Stimulated activated CD4-positive, alpha-beta T cell treated with anti-CD3 and anti-CD28 coated beads, TNF-alpha, amount 100 ng/mL, for 1 hour (primary cell): ENCODE data around the gene AIP.
"Not testable (repeated sequence)": the region's sequence is repeated elsewhere in the genome, so short reads cannot be mapped to it uniquely, and the experiment has no call there.

Experiments
- DNase-seq, 3 donors: peaks; one replicate each; pipeline ENCODE4 v3.0.0-alpha.2; 2020; ENCODE audit warnings: low read depth in 3 of 3, low spot score in 1 of 3

AIP gene

DNA sequence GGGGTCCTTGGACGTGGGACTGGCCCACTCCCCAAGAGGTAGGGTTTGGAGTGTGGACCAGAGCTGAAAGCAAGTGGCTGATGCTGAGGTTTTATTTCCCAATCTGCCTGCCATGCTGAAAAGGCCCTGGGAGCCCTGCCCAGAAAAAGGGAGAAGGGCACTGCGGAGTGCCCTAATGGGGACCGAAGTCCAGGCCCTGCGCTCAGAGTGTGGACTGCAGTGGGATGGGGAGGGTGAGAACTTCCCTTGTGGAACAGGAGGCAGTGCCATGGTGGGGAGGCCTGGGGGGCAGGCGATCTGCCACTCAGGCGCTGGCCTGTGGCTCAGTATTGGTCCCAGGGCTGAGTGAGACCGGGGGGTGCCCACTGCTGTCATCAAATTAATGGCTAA is 34.6 kb upstream of the AIP start:
- DNase-seq, result no peak

DNA sequence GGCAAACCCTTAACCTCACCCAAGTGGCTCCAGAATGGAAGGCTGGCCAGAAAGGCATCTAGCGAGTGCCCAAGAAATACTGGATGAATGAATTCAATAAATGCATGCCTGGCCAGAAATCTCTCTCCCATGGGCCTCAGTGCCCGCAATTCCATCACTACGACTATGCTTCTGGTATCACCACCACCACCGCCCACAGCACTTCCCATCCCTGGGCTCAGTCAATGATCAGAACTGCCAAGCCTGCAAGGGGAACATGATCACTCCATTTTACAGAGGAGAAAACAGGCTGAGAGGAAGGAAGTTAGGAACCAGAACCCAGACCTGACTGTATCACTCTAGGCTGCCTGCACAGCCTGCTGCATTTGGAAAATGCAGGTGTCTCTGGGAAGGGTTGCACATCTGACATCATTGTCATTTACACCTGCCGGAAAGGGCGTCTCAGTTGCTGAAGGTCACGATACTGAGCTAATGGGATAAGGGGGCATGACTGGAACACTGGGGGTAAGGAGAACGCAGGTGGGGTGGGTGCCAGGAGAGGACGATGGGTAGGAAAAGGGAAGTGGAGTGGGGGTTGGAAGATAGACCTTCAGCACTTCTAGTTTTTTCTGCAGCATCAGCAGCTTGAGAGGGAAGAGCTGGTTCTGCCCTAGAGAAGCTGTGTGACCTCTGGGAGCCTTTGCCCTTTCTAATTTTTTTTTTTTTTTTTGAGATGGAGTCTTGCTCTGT is 33.5 kb upstream of the AIP start:
- no peak for DNase-seq

DNA sequence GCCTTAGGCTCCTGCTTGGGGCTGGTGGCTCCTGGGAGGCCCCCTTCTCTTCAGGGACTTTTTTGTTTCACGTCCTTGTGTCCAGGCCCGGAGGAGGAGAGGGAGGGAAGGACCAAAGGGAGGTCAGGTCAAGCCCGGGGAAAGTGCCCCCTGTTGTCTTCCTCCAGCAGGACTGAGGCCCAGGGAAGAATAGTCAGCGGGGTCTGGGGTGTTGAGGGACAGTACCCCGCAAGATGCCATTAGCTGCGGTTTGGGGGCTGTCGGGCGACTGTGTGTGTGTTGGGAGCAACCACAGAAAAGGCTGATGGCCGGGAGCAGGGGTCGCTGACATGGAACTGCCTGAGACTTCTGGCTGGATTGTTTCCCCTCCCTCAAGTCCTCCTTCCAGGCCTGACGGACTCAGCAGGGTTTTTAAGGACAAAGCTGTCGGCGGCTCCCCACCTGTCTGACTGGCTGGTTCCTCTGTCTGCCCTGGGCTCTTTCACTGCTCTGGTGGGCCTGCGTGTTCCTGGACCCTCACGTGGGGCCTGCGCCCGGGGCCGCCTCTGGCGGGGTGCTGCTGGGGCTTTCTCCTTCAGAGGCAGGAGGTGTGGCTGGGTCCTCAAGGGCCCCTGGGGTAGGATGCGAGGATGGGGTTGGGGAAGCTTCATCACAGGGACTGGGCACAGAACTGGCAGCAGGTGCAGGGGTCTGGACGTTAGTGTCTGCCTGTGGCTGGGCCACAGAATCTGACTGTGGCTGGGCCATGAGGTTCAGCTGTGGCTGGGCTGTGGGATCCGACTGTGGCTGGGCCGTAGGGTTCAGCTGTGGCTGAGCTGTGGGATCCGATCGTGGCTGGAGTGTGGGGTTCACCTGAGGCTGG is 31.8 kb upstream of the AIP start:
- no peak for DNase-seq

DNA sequence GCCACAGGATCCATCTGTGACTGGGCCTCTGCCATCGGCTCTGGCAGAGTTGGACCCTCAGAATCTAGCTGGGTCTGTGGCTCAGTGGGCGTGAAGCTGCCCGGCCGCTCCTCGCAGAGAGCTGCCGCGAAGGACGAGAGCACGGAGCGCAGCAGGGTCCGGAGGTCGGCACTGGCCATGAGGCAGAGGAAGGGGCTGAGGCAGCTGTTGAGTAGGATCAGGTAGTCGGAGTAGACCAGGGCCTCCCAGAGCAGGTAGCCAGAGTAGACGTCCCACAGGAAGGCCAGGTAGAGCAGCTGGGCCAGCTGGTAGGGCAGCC is 31.2 kb upstream of the AIP start:
- DNase-seq, result no peak

DNA sequence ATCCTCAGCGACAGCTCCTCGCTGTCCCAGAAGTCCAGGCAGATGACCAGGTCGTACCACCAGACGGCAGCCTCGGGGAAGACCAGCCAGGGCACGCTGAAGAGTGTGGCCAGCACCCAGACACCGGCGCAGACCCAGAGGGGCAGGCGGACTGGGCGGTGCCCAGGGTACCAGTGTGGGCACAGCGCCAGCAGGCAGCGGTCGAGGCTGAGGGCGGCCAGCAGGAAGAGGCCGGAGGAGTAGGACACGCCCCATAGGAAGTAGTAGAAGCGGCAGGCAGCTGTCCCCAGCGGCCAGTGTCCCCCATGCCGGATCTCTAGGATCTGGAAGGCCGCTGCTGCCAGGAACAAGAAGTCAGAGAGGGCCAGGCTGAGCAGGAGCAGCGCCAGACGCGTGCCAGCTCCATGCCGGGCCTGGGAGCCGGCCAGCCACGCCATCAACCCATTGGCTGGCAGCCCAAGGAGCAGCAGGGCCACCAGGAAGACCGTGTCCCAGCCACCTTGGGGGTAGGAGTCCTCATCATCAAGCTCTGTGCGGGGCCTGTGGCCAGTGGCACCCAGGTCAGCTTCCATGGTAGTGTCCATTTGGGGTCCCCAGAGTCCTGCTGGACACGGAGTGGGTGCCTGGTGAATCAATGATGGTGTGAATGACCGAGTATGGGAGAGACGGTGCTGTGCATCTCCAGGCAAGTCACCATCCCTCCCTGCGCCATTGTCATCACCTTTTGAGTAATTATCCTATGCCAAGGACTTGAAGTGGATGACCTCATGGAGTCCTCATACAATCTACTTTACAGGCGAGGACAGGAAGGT is 30.5 kb upstream of the AIP start, which contains the start of gene GPR152:
Gene GPR152 (minus strand): TSS at position 589 of the 812 bp plus-strand sequence. CDS start 5 bp downstream, at position 584.
- no peak for DNase-seq

DNA sequence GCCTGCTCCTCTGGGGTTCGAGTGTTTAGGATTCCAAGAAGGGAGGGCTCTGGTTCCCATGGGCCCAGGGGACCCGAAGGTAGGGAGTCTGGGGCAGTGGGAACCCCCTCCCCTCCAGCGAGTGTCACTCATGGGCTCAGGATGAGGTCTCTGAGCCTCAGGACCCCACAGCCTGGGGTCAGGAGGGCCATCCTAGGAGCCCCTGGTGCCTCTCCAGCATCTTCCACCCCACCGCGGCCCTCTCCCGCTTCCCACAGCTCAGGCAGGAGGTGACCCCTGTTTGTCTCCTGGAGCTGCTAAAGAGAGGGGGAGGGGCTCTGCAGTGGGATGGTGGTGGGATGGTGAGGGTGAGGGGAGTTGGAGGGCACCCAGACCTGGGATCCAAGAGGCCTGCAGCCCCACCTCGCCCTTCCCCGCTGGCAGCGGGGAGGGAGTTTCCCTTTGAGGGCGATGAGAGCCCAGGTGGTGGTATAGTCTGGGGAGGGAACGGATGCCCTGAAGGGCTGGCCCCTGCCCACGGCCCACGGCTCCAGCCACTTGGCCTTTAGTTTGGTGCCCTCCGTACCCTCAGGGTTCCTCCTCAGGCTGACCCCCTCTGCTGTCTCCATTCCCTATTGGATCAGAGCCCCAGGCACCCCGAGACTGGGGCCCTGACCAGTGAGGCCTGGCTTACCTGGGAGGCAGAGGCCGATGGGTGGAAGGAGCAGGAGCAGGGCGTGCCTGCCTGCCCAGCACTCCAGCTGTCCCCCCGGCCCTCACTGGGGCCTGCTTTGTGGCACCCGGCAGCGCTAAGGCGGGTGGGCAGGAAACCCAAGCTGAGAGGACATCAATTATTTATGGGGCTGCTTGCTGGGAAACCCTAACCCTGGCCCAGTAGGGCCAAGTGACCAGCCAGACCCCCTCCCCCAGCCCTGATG is 28.8 kb upstream of the AIP start:
- DNase-seq, result no peak

DNA sequence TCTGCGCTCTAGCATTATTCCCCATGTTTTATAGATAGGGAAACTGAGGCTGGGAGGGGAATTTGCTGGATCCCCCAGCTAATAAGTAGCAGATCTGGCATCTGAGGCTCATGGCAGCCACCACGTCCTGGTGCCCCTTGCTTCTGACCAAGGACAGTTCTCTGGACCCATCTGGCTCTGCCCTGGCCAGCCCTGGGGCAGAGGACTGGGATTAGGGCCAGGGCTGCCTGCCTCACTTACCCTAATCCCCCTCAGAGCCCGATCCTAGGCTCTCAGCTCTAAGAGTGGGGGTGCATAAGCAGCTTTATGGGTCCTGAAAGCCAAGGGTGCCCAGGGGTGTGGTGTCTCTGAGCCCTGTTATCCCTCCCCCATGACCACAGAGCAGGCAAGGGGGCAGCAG is 27.8 kb upstream of the AIP start, which contains the start of gene CABP4:
Gene CABP4 (plus strand): TSS at position 301 of the 400 bp plus-strand sequence. CDS start 70 bp downstream, at position 371.
- no peak for DNase-seq

DNA sequence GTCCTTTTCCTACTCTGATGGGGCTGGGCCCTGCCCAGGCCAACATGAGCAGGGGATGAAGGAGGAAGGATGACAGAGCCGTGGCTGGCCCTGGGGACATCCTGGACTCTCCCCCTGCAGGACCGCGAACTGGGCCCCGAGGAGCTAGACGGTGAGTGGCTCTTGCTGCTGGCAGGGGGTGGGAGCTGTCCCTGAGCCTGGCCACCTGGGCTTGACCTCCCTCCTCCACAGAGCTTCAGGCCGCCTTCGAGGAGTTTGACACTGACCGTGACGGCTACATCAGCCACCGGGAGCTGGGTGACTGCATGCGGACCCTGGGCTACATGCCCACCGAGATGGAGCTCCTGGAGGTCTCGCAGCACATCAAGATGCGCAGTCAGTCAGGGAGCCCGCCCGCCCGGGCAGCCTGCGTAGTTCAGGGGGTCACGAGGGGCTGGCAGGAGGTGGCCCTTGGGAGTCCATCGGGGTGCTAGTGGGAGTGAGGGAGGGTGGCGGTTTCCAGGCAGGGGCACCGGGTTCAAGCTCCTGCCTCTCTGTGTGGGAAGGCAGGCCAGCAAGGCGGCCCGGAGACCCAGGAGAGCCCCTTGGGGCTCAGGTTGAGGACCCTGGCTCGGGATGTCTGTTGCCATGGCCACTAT is 26.6 kb upstream of the AIP start:
- DNase-seq, result no peak

DNA sequence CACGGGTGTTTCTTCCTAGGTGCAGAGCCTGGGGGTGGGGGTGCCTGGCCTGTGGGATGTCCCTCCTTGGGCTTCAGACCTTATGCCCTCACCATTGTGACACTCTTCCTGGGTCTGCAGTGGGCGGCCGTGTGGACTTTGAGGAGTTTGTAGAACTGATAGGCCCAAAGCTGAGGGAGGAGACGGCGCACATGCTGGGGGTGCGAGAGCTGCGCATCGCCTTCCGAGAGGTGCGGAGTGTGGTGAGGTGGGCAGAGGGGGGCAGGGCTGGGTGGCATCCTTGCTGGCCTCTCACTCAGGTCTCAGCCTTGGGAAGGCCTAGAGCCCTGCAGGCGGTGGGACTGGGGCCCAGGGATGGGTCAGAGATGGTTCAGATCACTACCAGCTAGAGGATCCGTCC is 25.4 kb upstream of the AIP start:
- no peak for DNase-seq

DNA sequence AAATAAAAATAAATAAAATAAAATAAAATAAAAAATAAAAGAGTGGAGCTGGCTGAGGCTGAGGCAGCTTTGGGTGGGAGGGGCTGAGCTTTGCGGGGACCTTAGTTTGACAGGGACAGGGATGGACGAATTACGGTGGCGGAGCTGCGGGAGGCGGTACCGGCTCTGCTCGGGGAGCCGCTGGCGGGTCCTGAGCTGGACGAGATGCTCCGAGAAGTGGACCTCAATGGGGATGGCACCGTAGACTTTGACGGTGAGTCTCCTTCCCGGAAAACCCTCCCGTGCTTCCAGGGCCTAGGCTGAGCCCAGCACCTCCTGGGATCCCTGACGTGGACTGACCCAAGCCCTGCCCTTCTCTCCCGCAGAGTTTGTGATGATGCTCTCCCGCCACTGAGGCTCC is 24.6 kb upstream of the AIP start:
- no peak for DNase-seq

DNA sequence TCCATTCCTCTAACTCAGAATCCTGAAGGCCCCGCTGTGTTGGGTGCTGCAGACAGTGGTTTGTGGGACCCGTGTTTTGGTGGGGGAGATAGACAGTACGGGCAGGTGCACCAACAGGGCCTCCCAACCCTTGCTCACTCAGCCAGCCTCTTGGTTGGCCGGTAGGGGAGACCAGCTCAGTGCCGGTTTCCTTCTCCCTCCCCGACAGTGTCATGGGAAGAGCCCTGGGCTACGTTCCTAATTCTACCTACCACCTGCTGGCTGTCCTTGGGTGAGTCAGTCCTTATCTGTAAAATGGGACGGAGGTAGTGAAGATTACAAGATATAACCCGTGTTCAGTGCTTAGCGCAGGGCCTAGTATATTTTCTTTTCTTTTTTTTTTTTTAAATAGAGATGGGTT is 19.6 kb upstream of the AIP start:
- no peak for DNase-seq

DNA sequence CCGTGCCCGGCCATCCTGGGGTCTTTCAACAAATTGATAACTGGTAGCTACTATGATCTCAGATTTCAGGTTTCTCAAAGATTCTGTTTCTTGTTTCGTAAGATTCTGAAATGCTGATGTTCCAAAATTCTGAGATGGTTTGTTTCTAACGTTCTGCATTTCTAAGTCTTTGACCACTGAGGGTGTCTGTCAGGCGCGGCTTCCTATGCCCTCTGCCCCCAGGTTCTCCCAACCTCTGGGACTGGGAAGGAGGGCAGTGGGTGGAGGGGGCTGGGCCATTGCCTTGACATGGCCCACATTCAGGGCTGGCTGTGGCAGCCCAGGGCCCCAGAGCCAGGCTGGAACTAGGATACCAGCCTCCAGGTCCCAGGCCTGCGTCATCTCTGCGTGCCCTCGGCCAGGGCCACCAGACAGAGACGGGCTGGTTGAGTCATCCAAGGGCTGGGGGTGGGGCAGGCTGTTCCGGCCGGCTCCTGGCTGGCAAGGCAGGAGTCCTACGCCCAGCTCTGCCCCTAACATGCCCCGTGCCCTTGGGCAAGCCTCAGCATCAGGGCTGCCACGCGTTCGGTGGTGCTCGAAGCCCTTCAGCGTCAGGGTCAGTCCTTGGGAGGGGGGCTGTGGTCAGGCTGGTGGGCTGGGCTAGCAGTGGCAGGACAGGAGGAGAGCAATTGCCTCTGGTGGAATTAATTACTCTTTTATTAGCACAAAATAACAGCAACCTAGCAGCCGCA is 19.0 kb upstream of the AIP start:
- DNase-seq, result no peak

DNA sequence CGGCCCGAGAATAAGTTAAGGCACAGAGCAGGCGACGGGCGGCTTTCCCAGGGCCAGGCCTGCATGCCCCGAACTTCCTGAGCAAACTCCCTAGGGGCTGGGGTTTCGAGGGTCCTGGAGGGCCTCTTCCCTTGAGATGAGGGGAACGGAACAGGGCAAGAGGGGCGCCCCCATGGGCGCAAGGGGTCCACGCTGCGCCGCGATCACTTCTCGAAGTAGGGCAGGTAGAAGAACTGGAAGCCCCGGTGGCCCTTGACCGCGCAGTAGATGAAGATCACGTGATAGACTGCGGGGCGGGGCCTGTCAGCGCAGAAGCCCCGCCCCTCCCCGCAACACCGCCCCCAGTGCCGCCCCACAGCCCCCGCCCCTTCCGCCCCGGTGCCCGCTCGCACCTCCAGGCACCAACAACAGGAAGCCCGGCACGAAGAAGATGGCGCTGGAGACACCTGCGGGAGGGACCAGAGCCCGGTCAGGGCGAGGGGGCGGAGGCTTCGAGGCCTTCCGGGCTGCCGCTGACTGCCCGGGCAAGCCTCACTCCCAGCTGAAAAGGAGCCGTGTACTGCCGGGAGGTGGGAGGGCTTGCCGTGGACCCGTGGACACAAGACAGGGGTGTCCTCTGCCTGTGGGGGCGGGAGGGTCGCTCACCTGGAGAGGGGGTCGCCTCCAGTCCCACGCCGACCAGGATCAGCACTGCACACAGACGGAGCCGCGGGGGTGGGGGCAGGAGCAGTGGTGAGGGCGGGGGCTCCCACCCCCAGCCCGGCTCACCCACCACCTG is 18.2 kb upstream of the AIP start:
- DNase-seq, result peak; percentile 86 to 89 (median 87)

DNA sequence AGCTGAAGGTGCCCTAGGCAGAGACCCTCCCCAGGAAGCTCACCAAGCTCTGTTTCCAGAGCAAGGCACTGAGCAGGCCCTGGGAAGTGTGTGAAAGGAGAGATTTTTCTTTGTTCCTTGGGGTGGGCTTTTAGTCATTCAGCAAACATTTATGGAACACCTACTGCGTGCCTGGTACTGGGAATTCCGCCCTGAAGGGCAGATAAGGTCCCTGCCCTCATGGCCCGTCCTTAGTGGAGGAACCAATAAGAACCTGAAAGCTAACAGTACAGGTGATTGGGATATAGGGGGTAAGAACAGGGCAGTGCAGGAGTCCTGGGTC is 17.7 kb upstream of the AIP start:
- DNase-seq, result no peak

DNA sequence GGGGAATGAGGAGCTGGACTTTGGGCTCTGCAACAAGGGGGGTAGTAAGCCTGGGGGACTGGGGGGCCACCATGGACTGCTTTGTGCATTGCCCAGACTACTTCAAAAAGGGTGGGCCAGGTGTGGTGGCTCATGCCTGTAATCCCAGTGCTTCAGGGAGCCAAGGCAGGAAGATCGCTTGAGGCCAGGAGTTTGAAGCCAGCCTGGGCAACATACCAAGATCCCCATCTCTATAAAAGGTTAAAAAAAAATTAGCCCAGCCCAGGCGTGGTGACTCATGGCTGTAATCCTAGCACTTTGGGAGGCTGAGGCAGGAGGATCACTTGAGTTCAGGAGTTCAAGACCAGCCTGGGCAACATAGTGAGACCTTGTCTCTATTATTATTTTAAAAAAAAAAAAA is 17.3 kb upstream of the AIP start:
- DNase-seq, result not testable (repeated sequence)

DNA sequence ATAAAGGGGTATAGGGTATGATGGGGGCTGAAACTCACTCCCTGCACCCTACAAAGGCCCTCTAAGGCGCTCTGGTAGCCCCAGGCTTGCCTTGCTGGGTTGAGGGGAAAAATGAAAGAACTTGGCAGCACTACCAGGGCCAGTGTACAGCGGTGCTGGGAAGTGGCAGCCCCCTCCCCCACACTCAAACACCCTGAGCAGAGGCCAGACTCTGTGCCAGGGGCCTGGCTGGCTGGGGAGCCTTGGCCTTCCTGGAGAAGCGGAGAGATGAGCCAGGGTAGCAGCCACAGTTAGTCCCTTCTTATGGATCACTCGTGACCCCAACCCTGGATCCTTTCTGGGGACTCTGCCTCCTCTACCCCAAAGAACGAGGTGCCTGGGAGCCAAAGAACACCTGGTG is 16.5 kb upstream of the AIP start:
- DNase-seq, result no peak

DNA sequence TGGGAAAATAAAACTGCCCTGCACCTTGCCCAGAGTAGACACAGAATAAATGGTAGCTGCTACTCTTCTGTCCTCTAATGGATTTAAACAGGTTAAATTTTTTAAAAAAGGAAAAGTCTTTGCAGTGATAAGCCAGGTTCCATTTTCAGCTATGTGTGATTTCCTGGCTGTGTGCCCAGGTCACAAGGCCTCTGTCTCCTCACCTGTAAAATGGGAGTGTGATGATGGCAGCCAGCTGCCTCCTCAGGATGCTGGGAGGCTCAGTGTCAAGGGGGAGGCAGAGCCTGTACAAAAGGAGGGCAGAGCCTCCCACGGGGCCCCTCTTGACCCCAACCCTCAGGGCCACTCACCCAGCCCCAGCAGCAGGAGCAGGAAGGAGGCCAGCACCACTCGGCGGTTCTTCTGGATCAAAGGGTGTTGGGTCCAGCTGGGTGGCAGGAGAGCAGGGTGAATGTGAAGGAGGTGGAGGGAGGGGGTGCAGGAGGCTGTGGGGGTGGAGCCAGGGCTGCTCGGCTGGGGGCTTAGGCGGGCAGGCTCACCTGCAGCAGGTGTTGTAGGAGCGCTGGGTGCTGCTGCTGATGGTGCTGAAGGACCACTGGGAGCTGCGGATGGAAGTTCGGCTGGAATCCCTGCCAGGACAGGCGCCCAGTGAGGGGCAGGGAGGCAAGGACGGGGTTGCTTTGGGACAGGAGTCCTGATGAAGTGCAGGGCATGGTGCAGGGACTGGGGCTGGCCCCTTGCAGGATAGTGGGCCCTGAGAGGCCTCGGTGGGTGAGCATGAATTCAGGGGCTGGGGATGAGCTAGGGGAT is 15.7 kb upstream of the AIP start:
- DNase-seq, result no peak

DNA sequence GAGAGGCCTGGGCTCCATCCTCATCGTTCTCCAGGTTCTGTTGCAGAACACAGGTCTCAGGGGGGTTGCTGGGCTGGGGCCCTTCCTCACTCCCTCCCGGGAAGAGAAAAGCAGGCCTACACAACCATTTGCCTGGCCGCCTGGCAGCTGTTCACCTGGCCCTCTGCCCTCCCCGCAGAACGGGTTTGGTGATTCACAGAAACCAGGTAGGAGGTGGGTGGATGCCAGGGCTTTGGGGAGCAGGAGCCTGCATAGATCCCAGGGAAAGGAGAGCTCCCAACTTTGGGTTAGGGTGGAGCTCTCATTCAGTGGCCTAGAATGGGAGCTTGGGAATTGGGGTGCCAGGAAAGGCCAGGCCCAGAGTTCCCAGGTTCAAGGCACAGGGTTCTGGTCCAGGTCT is 14.8 kb upstream of the AIP start:
- DNase-seq, result no peak
